NCI-H510A (cell line): Measurements from ENCODE around the gene XYLT1.

Source experiments
- DNase-seq: peaks from one replicate; lab custom pipeline; 2025; lab: John Stamatoyannopoulos, UW

The XYLT1 gene

DNA sequence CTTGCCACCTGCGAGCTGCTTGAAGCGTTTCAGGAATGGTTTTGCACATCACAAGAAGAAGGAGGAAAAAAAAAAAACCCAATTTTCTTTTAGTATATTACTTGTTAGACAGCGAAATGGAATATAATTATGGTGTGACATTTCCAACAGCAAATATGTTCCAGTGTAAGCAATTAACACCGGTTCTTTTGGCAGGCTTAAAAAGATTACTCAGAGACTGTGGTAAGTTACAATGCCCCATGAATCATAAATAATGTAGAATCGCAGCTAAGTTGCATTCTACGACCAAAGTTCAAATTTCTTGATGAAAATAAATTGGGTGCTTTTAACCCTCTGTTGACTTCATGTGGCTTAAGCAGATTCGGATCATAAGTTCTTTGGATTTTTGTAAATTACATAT is 245.2 kb downstream of the XYLT1 start:
- no peak for DNase-seq

DNA sequence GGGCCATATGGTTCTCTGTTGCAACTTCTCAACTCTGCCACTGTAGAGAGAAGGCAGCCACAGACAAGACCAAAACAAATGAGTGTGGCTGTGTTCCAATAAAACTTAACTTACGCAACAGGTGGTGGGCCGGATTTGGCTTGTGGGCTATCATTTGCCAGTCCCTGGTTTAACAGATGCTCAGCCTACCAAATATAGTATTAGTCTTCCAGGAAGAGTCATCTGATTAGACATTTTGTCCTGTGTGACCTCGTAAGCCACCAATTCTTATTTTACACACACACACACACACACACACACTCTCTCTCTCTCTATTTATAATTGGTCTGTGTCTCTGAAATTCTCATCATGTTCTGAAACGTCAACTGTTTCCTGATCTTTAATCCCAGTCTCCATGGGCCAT is 245.9 kb downstream of the XYLT1 start:
- no peak for DNase-seq

DNA sequence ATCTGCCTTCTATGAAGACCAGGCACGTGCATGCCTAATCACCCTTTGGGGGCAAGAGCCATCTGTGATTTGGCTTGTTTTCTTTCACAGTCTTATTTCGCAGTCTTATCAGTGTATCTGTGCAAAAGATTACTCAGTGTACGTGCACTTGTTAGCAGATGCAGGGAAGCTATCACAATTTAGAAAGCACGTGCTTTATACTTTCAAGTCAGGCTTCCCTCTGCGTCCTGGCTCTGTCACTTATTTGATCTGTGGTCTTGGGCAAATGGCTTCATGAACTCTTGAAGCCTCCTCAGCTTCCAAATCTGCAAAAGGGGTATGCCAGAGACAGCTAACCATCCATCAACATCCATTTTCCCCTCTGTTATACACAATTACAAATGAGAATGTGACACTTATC is 246.4 kb downstream of the XYLT1 start:
- no peak for DNase-seq

DNA sequence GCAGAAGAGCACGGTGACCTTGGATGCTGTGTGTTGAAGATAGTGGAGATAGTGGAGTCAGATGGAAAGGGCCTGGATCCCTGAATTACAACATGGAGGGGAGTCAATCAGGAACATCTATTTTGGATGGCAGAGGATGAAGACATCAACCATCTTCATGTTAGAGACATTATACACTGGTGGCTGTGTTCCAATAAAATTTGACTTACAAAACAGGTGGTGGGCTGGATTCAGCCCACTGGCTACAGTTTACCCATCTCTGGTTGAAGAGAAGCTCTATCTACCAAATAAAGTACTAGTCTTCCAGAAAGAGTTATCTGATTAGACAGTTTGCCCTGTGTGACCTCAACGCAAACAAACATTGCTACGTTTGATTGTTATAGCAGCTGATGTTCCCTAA is 247.2 kb downstream of the XYLT1 start:
- no peak for DNase-seq

DNA sequence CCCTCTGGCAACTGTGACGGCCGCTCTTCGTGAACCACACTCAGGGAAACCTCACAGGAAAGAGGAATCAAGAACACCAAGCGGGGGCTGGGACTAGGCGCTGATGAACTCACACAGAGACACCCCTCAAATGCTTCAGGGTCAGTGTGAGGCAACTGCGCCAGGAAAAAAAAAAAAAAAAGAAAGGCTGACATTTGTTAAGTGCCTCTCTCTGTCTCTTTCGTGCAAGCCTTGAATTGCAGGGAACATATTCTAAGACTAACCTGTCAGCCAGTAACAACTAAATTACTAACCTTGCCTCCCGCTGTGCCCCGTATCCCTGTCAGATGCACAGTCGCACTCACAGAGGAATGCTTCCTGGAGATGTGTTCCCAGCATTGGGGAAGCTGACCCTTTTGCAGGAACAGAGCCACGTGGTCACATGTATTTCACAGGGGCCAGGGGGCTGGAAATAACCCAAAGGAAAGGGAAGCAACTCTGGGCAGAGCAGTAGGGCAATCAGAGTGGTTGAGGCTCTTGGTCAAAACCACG is 247.8 kb downstream of the XYLT1 start:
- no peak for DNase-seq

DNA sequence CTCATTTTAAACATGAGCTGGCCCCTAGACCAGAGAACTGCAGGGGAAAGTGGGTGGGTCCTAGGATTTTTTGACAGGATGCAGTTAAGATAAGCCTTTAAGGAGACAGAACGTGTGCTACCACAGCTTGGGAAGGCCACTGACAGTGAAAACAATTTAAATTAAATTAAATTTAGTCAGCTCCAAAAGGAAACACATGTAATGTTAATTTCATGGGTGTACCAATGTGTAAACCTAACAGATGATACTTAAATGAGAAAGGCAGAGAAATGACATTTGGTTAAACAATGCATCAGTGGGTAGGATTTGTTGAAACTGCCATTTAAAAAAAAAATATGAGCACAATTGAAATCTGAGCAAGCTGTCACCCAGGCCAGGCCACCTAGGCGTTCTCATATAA is 250.8 kb downstream of the XYLT1 start:
- no peak for DNase-seq

DNA sequence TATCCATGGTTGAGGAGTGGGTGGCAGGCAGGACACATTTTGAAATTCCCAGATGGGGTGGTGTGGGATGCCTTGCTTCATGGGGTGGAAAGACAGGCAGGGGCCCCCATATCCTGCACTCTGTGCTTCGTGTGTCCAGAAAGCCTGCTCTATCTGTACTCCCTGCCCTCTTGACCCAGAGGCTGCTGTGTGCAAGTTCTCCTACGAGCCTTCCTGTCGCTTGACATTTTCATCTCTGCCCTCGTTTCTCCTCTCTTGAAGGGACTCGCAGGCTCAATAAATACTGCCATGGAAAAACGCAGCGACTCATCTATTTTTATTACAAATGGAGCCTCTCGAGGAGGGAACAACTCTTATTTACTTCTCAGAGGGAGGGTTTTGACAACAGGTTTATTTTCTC is 254.8 kb downstream of the XYLT1 start:
- DNase-seq: no peak

DNA sequence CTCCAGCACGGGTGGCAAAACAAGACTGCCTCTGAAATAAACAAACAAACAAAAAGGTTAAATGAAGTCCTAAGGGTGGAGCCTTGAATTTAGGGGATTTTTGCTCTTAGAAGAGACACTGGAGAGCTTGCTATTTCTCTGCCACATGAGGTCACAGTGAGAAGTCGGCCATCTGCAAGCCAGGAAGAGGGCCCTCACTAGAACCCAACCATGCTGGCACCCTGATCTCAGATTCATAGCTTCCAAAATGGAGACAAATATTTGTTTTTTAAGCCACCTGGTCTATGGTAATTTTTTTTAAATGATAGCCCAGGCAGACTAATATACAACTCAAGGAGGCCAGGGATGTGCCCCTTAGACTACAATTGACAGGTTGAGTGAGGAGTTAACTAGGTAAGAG is 255.5 kb downstream of the XYLT1 start:
- DNase-seq: no peak

DNA sequence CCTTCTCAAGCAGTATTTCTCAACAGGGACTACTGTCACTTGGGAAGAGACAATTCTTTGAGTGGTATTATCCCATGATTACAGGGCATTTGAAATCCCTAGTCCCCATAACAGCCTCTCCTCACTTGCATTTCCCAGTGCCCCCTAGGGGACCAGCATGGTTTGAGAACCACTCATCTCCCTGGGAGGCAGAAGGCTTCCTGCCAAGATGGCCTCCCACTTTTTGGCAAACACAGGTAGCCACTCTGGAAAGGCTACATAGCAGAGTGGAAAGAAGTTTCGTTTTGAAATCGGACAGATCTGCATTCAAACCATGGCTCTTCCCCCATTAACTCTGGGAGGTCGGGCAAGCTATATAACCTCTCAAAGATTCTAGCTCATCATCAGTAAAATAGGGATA is 256.8 kb downstream of the XYLT1 start:
- DNase-seq: no peak

DNA sequence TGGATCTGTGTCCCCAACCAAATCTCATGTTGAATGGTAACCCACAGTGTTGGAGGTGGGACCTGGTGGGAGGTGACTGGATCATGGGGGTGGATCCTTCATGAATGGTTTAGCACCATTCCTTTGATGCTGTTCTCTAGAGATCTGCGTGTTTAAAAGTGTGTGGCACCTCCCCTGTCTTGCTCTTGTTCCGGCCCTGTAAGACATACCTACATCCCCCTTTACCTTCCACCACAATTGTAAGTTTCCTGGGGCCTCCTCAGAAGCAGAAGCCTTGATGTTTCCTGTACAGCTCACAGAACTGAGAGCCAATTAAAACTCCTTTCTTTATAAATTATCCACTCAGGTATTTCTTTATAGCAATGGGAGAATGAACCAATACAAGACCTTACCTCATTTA is 257.7 kb downstream of the XYLT1 start:
- DNase-seq: no peak

DNA sequence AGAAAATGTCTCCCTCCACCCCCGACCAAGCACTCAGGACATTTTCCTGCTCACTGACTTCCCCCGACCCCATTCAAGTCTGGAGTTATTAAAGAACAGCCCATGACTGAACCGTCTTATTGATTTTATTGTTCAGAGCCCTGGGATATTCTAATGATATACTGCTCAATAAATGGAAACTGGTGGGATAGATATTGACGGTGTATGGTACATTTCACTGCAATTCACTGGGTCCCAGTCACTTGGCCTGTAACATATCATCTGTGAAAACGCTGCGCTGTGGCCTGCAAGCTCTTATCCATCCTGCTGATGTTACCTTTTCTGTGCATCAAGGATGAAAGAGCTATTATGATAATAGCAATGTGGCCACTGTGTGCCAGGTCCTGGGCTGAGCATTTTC is 258.2 kb downstream of the XYLT1 start:
- no peak for DNase-seq

DNA sequence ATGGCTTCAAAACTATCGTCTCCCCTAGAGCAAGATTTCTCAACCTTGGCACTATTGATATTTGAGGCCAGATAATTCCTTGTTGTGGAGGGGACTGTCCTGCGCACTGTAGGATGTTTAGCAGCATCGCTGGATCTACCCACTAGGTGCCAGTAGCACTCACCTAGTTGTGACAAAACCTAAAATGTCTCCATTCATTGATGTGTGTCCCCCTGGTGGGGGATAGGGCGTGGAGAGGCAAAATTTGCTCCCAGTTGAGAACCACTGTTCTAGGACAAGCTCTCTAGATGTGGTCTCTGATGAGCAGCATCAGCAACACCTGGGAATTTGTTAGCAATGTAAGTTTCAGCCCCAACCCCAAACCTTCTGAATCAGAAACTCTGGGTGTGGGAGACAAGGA is 259.0 kb downstream of the XYLT1 start:
- DNase-seq: no peak

DNA sequence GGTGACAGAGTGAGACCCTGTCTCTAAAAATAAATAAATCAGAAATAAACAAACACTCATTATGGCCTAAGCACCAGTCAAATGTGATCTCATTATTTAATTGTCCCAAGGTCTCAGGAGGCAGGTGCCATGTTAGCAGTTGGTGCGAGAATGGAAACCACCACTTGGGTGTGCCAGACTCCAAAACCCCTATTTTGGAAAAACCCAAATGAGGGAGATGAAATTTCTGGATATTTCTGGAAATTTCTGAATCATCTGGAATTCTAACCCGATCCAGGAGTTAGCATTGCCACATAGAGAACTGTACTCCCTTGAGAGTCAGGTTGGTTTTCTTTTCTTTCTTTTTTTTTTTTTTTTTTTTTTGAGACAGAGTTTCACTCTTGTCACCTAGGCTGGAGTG is 264.0 kb downstream of the XYLT1 start:
- no peak for DNase-seq

DNA sequence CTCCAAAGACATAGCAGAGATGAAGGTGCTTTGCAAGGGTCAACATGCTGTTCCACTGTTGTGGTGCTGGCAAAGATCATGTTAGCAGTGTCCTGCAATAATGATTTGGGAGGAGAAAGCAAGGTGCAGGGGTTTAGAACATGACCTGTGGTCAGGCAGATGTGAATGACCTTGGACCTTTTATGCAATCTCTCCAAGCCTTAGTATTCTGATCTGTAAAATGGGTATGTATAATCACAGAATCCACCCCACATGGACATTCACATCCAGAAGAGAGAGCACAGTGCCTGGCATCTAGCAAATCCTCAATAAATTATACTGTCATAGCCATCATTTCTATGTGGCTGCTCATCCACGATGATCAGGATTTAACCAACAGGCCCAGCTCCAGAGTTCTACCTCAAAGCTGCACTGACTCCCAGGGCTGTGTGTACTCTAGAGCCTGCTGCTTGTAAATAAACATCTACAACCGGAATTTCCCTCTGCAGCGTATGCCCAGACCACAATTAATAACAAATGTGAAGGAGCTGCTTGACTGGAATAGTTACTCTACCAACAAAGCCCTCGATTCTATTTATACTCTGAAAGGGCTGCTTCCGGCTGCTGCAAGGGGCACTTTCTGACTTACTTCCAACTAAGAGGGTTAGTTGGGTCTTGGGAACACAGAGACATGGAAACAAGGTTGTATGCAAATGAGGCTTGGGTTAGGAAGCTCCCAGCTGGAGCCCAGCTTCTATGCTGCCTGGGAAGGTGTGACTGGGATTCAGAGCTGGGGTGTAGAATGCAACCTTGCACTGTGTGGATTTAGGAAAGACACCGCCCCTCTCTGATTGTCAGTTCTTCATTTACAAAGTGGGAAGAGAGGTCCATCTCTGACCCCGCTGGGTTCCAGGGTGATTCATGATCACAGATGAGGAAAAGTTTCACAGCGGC is 265.2 kb downstream of the XYLT1 start:
- DNase-seq: peak; percentile 88

DNA sequence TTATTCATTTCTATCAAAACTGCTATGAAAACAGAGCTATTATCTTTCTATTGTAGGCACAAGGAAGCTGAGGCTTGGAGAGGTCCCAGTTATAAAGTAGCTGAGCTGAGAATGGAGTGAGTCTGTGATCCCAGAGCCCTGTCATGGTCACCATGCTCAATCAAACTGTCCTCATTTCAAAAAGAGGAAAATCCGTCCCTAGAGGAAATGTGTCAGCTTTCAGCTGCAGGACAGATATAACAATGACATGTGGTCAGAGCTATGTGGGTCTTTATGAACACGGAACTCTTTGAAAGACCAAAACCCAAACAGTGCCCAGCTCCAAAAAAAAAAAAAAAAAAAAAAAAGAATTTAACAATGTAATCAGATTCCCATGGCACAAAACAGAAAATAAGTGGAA is 266.1 kb downstream of the XYLT1 start:
- DNase-seq: no peak

DNA sequence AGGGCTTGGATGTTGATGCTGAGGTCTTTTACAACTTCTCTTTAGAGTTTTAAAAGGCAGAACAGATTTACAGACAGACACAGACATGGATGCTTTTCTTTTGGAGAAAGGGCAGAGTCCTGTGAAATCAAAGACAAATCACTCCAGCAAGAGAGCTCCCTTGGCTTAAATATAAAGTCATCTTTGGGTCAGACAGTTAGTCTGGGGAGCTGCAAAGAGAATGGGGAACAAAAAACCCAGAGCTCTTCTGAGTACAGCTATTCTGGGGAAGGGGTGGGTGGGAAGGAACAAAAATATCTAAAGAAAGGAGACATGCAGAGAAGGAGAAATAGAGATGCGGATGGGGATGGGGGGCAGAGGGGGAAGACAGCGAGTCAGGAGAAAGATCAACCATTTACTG is 266.6 kb downstream of the XYLT1 start:
- no peak for DNase-seq

DNA sequence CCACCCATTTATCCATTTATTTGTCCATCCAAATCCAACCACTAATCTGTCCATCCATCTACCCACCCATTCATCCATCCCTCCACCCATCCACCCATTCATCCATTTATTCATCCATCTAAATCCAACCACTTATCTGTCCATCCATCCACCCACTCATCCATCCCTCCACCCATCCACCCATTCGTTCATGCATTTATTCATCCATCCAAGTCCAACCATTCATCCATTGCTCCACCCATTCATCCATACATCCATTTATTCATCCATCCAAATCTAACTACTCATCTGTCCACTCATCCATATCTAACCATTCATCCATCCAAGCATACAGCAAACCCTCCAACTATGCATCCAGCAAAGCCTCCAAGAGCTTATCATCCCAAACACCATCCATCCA is 267.3 kb downstream of the XYLT1 start:
- DNase-seq: no peak

DNA sequence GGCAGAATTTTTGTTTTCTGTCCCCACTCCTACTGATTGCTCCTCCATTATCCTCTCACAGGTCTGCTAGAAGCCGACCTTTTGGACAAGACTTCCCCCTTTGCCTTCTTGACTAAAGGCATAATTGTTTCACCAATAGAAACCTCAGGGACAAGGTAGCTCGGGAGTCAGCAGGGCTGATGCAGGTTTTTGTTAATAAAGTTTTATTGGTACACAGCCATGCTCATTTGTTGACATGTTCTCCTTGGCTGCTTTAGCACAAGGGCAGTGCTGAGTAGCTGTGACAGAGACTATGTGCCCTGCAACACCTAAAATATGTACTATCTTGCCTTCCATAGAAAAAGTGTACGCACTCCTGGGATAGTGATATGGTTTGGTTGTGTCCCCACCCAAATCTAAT is 271.6 kb downstream of the XYLT1 start:
- DNase-seq: no peak

DNA sequence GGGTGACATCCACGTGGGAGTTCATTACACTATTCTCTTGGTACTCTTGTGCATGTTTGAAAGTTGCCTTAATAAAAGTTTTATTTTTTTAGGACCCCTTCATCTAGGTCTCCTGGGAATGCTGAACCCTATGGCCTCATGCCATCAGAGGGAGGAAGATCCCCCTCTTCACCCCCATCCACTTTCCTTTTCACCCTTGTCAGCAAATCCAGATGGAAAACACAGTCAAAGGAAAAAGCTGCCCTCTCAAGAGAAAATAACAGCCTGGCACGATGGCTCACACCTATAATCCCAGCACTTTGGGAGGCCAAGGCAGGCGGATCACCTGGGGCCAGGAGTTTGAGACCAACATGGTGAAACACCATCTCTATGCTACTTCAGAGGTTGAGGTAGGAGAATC is 274.2 kb downstream of the XYLT1 start:
- no peak for DNase-seq

DNA sequence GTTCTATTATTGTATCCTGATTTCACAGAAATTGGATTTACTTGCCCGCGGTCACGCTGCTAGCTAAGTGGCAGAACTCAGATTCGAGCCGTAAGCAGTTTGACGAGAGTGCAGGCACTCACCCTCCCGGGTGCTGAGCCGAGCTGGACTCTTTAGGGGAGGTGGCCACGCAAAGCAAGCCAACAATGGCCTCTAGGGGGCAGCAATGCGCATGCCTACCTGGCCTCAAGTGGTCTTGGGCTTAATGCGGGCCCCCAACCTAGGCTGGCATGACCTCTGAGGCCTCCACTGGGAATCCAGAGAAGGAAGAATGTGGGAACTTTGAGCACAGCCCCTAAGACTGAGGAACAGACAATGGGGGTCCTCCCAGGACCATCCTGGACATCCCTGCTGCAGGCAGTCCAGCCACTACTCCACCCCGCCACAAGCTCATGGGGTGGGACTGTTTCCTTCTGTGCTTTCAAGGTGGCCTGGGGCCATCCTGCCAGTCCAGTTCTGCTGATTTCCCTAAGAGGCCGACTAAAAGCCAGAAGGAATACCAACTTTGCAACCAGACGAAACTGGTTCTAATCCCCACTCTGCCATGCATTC is 276.5 kb downstream of the XYLT1 start:
- peak; percentile 32 for DNase-seq

DNA sequence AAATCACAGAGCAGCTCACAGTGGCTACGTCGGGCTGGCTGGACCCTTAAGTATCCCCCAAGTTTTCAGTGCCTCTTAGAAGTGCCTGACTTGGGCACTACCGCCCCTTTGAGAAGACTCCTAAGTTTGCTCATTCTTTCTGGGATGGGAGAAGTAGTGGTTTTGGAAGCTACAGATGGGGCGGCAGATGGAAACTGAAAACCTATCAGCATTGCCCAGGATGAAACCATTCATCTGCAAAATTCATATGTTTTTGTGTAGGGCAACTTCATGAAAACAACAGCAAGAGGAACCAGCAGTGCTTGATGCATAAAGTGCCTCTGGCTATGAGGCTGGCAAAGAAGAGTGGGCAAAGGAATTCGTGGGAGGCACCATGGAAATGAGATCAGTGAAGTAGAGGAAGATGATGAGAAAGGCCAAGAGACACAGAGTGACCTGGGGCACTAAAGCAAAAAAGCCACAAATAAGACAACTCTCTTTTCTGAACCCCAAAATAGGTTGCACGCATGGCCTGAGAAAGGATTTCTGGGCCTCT is 277.1 kb downstream of the XYLT1 start:
- no peak for DNase-seq

DNA sequence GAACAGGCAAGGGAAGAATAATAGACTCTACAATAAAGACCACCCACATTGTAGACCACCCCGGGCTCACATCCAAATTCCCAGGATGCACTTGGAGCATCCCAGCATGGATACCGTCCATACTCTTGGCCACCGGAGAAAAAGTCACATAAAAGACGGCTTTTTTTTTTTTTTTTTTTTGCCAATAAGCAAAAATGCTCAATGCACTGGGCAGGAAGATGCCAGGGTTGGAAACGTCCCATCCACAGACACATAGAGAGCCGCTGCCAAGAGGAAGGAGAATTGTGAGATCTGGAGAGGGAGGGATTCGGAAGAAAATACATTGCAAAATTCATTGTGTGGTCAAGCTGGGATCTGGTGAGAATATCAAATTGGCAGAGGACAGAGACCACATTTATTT is 286.7 kb downstream of the XYLT1 start:
- no peak for DNase-seq
